Measurements from ENCODE around the gene GSTT2B.
"Not testable (repeated sequence)": the region's sequence is repeated elsewhere in the genome, so short reads cannot be mapped to it uniquely, and the experiment has no call there.

GSTT2B gene

DNA sequence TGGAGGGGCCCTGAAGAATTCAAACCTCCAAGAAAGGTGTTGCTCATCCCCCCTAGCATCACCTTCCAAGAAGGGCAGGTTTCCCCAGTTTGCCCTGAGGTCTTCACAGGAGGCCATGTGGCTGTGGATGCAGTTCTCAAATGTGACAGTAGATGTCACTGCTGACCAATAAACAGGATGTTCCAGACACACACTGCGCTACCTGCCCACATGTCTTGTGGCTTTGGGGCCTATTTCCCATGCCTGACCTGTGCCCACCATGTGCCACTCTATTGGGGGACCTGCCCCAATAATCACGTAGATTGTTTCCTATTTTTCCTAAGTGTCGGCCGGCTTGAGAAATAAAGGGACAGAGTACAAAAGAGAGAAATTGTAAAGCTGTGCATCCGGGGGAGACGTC lies 23.4 kb upstream of the GSTT2B start:
- peak; percentile 52 for DNase-seq (ENCODE audit: low spot score)

DNA sequence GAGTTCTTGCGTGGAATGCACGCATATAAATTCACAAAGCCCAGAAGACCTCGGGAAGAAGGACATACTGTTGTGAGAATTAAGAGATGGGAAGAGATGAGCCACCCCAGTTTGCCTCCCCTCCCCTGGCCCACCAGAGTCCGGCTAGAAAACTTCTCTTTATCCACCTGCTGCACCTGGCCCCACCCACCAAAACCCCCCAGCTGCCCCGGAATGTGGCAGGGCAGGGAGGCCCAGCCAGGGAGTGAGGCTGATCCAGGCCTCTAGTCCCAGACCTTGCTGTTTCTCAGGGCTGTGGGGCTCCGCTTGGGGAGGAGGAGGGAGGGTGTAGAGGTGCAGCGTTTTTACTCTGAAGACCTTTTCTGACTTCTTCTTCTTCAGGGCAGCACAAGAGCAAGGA lies 19.6 kb upstream of the GSTT2B start:
- DNase-seq (ENCODE audit: low spot score): not testable (repeated sequence)

DNA sequence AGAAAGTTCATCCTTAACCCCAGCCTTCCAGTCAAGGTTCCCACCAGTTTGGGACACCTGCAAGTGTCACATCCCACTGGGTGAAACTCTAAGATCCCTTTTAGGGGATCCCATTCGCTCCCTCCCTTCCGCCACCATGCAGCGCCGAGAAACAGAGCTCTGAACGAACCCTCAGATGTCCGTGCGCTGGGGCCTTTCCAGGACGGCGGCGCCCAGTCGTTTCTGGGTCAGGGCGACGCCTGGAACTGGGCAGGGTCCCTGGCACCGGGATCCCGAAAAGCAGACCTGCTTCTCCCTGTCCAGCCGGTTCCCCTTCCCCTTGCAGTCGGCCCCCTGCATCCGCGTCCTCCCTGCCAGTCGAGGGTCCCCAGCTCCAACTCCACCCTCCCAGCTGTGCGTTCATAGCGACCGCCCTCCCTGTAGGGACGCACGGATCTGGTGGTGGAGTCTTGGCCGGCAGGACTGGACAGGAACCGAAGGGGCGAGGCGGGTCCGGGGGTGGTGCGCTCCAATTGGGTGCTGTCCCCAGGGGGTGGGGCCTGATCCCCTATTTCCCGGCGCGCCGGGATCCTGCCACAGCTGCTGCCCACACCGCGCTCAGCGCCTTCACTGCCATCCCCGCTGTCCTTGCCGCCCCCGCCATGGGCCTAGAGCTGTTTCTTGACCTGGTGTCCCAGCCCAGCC lies 18.7 kb upstream of the GSTT2B start, which contains the start of gene GSTT2:
GSTT2 (plus strand) TSS at position 578 of the 684 bp plus-strand sequence.
- not testable (repeated sequence) for DNase-seq (ENCODE audit: low spot score)

DNA sequence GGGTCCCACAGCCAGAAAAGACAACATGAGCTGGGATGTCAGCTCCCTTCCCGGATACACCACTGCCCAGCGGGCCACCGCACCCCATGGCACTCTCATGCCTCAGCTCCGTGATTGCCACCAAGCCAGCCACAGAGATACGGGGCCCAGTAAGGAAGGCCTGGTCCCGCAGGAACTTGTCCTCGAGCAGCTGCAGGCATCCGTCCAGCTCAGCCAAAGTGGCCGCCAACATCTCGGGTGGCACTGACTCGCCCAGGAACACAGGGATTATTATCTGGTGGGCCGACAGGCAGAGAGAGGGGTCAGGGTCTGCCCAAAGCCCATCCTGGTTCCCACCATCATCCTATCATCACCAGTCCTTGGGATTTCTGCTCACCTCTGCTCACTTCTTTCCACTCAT lies 16.3 kb upstream of the GSTT2B start:
- not testable (repeated sequence) for DNase-seq (ENCODE audit: low spot score)

DNA sequence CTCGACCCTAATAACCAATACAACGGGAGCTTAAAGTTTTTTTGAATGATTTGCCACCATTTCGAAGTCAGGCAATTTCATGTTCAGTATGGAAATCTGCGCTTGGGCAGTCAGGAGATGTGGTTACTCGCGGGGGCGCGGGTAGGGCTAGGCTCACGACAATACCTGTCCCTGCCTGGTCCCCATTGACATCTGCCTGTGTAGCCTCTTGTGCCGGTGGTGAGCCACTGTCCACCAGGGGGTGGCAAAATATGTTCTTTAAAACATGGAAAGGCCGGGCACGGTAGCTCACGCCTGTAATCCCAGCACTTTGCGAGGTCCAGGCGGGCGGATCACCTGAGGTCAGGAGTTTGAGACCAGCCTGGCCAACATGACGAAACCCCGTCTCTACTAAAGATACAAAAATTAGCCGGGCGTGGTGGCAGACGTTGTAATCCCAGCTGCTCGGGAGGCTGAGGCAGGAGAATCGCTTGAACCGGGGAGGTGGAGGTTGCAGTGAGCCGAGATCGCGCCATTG lies 13.9 kb upstream of the GSTT2B start:
- not testable (repeated sequence) for DNase-seq (ENCODE audit: low spot score)

DNA sequence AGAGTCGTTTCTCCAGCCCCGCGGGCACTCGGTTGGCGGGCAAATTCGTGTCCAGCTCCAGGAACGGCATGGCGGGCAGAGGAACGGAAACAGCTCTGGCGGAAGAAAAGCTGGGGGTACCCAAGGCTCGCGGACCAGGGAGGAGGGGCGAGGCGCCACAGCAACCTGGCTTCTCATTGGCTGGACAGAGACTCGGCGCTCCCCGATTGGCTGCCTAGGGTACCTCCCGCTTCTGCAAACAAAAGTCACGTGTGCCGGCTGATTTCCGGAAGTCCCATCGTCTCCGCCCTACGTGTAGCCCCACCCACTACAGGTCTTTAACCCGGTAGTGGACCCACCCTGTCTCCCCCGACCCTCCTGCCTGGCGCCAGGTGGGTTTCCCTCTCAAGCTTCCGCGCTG lies 13.3 kb upstream of the GSTT2B start, which contains the start of gene DDT:
DDT (minus strand) TSS at position 97 of the 400 bp plus-strand sequence; CDS start at position 70, 27 bp downstream.
- not testable (repeated sequence) for DNase-seq (ENCODE audit: low spot score)

DNA sequence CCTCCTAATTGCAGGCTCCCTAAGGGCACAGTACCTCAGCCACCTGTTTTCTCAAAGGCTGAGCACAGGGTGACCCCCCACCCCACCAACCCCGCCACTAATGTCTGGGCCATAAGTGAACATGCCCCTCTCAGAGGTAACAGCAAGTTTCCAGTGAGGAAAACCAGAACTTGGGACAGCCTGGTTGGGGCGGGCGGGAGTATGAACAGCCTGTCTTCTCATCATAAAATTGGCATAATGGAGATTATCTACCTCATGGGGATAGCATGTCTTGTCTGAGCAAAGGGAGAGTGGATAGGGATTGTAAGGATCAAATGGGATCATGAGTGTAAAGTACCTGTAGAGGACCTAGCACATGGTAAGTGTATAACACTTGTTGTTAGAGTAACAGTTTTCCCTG lies 10.9 kb upstream of the GSTT2B start:
- not testable (repeated sequence) for DNase-seq (ENCODE audit: low spot score)

DNA sequence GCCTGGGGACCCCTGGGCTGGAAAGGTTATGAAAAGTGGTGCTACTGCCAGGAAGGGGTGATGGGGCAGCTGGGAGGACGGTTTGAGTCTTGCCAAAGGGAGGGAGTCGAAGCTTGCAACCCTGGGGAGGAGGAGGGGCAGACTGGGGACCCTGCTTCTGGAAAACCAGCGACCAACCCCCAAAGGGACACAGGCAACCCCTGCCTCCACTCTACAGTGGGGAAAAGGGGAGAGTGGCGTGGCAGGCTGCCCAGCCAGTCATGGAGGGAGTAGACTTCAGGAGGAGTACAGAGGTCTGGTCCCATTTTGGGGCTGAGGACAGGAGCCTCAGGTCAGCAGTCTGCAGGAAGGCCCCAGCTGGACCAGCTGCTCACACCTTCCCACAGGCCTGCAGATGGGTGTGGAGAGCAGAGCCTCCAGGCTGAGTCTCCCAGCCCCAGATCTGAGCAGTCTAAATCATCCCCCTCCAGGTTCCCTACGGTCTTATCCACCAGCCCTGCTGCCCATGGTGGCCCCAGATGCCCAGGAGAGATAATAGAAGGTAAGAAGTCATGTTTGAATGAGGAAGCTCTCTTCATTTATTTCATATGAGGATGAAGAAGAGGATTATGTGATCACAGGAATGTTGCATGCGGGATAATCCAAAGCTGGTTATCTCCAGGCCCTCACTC lies 10.0 kb upstream of the GSTT2B start:
- DNase-seq (ENCODE audit: low spot score): no peak

DNA sequence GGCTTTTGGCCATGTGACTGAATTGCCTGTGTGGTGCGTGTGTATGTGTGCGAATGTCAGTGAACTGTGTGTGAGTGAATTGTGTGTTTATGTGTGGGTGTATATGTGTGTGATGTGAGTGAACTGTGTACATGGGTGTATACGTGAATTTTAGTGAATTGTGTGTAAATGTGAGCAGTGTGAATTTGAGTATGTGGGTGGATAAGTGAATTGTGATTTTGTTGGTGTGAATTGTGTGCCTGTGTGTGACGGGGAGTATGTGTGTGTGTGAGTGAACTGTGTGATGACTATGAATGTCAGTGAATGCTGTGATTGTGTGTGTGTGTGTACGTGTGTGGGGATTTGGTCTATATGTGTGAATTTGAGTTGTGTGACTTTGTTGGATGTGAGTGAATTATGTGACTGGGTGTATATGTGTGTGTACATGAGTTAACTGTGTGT lies 9.2 kb upstream of the GSTT2B start:
- no peak for DNase-seq (ENCODE audit: low spot score)

DNA sequence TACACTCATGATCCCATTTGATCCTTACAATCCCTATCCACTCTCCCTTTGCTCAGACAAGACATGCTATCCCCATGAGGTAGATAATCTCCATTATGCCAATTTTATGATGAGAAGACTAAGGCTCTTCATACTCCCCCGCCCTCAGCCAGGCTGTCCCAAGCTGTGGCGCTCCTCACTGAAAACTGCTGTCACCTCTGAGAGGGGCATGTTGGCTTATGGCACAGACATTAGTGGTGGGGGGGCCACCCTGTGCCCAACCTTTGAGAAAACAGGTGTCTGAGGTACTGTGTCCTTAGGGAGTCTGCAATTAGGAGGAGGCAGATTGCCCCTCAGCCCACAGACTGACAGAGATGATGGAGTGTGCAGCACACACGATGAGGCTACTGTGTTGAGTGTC lies 8.1 kb upstream of the GSTT2B start:
- no peak for DNase-seq (ENCODE audit: low spot score)

DNA sequence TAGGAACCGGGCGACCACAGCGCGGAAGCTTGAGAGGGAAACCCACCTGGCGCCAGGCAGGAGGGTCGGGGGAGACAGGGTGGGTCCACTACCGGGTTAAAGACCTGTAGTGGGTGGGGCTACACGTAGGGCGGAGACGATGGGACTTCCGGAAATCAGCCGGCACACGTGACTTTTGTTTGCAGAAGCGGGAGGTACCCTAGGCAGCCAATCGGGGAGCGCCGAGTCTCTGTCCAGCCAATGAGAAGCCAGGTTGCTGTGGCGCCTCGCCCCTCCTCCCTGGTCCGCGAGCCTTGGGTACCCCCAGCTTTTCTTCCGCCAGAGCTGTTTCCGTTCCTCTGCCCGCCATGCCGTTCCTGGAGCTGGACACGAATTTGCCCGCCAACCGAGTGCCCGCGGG lies 5.6 kb upstream of the GSTT2B start, which contains the start of gene DDTL:
DDTL (plus strand) TSS at position 321 of the 400 bp plus-strand sequence; CDS start at position 348, 27 bp downstream.
- DNase-seq (ENCODE audit: low spot score): not testable (repeated sequence)

DNA sequence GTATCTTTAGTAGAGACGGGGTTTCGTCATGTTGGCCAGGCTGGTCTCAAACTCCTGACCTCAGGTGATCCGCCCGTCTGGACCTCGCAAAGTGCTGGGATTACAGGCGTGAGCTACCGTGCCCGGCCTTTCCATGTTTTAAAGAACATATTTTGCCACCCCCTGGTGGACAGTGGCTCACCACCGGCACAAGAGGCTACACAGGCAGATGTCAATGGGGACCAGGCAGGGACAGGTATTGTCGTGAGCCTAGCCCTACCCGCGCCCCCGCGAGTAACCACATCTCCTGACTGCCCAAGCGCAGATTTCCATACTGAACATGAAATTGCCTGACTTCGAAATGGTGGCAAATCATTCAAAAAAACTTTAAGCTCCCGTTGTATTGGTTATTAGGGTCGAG lies 5.1 kb upstream of the GSTT2B start:
- not testable (repeated sequence) for DNase-seq (ENCODE audit: low spot score)

DNA sequence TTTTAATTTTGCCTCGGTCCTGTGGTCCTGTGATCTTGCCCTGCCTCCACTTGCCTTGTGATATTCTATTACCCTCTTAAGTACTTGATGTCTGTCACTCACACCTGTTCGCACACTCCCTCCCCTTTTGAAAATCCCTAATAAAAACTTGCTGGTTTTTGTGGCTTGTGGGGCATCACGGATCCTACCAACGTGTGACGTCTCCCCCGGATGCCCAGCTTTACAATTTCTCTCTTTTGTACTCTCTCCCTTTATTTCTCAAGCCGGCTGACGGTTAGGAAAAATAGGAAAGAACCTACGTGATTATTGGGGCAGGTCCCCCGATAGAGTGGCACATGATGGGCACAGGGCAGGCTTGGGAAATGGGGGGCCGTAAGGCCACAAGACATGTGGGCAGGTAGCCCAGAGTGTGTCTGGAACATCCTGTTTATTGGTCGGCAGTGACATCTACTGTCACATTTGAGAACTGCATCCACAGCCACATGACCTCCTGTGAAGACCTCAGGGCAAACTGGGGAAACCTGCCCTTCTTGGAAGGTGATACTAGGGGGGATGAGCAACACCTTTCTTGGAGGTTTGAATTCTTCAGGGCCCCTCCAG lies 4.6 kb downstream of the GSTT2B start:
- peak; percentile 75 for DNase-seq (ENCODE audit: low spot score)

DNA sequence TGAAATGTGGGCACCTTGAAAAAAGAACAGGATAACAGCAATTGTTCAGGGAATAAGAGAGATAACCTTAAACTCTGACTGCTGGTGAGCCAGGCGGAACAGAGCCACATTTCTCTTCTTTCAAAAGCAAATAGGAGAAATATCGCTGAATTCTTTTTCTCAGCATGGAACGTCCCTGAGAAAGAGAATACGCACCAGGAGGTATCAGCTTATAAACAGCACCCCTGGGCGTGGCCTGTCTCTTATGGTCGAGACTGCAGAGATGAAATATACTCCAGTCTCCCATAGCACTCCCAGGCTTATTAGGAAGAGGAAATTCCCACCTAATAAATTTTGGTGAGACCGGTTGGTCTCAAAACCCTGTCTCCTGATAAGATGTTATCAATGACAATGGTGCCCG lies 5.1 kb downstream of the GSTT2B start:
- DNase-seq (ENCODE audit: low spot score): not testable (repeated sequence)

DNA sequence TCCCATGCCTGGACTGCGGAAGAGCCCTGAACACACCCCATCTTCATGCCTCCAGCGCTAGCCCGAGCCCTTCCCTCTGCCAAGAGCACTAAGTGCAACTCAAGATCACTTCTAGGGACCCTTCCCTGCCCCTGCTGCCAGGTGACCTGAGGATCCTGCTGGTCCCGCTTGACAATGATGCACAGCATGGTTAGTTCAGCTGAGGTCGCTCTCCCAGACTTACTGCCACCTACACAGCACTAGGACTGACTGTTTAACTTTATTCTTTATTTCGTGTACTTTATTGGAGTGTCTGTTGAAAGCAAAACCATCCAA lies 6.0 kb downstream of the GSTT2B start:
- DNase-seq (ENCODE audit: low spot score): not testable (repeated sequence)

DNA sequence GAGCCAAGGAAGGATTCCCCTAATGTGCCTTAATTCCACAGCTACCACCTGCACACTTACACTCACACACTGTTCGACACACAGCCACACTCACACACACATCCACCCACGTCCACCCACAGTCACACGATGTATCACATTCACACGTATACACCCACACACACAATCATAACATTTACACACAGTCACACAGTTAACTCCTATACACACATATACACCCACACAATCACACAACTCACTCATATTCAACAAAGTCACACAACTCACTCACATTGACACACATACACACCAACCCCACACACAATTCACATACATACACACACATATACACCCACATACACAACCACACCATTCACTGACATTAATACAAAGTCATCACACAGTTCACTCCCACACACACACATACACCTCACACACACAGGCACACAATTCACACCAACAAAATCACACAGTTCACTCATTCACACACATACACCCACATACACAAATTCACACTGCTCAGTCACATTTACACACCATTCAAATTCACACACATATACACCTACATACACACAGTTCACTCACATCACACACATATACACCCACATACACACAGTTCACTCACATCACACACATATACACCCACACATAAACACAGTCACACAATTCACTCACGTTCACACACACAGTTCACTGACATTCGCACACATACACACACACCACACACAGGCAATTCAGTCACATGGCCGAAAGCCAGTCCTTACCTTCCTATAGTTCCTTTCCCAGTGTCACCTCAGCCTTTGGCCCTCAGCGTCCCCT lies 6.6 kb downstream of the GSTT2B start:
- DNase-seq (ENCODE audit: low spot score): not testable (repeated sequence)

DNA sequence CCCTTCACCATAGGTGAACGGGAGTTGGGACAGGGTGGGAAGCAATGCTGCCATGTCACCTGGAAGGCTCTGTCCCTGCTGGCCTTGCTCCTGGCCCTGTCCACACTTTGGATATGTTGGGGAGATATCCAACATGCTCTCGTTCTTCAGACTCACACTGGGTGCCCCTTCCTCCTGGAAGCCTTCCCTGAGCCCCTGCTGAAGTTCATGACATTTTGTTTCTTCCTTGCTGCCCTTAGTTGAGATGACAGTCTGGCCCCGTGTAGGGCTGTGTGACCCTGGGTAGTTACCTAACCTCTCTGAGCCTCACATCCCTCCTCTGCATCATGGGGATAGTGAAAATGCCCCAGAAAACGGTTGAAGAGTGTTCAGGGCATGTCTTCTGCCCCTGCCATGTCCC lies 7.5 kb downstream of the GSTT2B start:
- not testable (repeated sequence) for DNase-seq (ENCODE audit: low spot score)

DNA sequence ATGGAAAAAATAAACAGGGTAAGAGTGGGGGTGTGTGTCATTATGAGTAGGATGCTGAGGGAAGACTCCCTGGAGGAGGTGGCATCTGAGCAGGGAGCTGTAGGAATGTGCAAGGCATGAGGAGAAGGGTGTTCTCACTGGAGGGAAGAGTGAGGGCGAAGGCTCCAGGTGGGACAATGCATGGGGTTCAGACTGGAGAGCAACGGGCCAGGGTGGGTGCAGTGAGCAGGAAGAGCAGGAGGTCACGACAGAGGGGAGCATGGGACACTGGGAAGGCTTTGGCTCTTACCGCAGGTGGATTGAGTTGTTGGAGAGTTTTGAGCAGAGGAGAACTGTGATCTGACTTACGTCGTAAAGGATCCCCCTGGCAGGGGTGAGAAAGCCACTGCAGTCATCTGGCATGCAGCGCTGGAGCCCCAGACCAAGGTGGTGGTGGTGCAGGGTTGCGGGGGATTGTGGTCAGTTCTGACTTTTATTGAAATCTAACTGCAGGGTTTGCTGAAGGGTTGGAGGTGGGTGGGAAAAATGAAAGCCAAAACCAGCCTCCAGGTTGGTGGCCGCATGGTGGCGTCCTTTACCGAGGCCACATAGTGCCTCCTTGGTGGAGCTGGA lies 8.1 kb downstream of the GSTT2B start:
- not testable (repeated sequence) for DNase-seq (ENCODE audit: low spot score)

DNA sequence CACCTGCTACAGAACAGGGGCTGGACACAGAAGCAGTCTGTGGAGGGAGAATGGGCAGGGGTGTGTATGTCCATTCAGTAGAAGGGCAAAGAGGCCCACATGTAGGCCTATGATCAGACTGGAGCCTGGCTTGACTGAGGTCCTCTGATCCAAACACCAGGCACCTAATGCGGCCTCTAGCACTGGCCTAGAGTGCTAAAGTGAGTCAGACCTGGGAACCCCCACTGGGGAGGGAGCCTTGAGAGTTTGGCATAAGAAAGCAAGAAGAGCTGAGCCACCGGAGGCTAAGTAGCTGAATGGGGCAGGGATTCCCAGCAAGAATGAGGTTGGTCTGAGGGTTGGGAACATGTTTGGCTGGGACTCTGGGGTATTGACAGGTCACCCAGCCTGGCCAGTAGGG lies 9.6 kb downstream of the GSTT2B start:
- DNase-seq (ENCODE audit: low spot score): not testable (repeated sequence)

DNA sequence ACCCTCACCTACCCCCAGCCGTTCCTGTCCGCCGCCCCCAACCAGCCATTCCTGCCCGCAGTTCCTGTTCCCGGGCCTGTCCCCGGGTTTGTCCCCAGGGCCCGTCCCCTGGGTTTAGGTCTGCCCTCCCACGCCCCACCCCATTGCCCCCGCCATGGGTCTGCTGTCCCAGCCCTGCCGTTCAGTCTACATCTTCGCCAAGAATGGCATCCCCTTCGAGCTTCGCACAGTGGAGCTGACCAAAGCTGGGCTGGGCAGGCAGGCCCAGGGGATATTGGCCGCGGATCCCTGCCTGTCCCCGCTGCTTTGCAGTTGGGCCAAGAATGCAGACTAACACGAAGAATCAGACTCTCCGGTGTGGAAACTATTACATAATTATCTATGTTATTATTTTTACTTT lies 11.2 kb downstream of the GSTT2B start:
- not testable (repeated sequence) for DNase-seq (ENCODE audit: low spot score)

DNA sequence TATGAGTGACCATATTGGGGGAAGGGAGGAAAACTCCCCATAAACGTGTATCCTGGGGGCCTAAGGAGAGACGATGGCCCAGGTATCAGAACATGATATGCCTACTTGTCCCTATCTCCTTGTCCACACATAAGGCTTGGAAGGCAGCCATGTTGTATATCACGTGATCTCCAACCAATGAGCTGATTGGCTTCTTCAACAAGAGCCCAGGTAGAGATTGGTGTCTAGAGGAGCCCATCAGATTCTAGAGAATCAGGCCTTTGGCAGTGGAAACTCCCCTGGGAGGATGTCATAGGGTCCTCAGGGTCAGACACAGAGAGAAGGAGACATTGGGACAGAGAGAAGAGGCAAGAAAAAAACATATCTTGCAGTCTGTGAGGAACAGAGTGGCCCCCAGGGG lies 13.6 kb downstream of the GSTT2B start:
- DNase-seq (ENCODE audit: low spot score): not testable (repeated sequence)
